ENCODE results near the gene KIAA1958.
"Not testable (repeated sequence)": the region's sequence is repeated elsewhere in the genome, so short reads cannot be mapped to it uniquely, and the experiment has no call there.

KIAA1958 gene

DNA sequence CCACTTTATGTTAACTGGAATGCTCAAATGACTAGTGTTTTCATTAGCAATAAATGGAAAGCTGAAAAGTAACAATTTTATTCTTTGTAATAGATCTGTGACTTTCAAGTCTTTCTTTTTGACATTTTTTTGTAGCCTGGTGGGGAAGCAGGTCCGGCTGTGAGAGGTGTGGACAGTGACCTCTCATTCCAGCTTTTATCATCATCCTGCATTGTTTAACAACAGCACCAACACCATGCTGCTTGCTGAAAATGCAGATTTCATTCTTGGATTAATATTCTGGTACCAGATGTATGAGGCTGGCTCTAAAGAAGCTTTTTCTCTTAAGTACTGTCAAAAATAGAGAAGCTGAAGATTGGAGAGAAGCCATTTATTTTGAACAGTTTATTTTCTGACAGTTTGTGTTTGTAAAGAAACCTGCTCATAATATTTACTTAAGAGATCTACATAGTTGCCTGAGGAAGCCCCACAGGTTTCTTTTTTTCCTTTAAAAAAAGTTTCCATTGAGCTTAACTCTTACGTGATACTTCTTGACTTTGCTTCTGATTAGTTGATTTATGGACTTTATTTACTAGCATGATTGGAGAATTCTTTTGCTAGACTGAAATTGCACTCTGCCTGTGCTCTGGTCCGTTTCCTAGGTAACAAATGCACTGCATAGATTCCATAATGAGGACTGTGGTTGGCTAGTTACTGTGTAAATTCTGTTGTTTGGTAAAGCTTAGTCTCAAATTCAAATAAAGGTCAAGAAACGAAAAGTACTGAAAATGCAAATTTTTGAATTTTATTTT lies 3.4 kb downstream of the KIAA1958 start:
- DNase-seq = no peak

DNA sequence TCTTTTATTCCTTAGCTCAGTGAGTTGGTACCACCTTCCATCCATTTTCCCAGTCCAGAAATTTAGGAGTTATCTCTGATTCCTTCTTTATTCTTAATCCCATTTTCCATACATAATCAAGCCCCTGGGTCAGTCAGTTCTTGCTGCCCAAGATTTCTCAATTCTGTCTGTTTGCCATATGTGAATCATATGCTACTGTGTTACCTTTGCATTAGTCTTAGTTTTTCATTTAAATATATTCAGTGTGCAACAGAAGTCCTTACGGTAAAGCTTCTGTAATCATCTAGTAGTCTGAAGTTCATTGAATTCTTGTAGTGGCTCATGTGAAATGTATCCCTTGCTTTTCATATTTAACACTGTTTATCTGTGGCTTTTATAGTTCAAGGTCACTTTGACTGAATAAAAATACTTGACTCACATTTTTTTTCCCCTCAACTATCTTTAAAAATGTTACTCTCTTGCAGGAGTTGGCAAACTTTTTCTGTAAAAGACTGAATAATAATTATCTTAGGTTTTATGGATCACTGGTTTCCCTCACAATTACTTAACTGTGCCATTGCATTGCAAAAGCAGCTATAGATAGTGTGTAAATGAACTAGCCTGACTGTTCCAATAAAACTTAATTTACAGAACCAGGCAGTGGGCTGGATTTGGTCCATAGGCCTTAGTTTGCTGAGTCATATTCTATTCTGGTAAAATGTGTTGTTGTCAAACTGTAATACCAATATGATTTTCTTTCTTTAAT lies 6.9 kb downstream of the KIAA1958 start:
- DNase-seq (no peak), ATAC-seq (no peak)

More for the DNA sequence above, 3.4 kb downstream of the KIAA1958 start:
- no peak for ATAC-seq

DNA sequence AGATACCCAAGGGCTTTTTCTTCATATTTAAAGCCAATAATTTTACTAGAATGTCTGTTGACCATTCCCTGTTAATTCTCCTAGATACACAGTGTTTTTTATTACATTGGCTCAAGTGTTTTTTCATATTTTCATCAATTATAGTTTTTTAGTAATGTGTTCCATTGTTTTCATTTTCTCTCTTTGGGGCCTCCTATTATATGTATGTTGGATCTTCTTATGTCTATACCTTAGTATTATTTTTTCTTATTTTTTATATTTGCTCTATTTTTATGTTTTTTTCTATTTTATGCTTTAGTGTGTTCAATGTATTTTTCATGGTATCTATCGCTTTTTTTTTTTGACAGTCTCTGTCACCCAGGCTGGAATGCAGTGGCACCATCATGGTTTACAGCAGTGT lies 7.5 kb downstream of the KIAA1958 start:
- no peak for DNase-seq
- ATAC-seq = no peak

DNA sequence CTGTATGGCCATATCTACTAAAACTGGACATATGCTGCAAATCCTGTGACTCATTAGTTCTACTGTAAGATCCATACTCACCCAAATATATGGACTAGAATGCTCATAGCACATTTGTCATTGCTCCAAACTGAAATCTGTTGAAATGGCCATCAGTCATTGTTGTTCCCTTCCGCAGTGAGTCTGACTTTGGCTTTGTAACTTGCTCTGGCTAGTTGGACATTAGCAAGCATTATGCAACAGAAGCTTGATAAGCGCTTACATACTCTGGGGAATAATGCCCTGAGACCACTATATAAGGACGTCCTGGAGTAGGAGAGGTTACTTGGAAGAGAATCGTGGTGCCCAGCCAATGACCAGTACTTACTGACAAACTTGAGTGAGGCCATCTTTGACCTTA lies 9.0 kb downstream of the KIAA1958 start:
- no peak for DNase-seq
- ATAC-seq = no peak

DNA sequence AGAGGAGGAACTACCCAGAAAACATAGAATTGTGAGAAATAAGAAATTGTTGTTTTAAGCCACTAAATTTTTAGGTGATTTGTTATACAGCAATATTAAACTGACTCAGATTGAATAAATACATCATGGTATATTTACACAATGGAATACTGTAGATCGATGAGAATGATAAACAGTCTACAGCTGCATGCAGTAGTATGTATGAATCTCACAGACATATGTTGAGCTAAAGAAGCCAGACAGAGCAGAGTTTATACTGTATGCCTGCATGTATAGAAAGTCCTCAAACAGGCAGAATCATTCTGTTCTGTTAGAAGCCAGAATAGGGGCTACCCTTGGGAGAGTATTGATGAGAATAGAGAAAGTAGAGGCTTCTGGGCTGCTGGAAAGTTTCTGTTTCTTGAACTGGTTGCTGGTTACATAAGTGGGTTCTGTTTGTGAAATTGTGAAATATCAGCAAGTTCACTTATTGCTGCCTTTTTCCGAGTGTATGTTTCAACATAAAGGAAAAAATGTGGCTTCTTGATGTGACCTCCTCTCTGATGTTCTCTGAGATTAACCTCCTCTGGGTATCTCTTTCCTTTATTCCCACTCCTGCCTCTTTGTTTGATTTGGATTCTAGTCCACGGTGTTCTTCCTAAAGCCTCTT lies 9.6 kb downstream of the KIAA1958 start:
- ATAC-seq (no peak), DNase-seq (no peak)

DNA sequence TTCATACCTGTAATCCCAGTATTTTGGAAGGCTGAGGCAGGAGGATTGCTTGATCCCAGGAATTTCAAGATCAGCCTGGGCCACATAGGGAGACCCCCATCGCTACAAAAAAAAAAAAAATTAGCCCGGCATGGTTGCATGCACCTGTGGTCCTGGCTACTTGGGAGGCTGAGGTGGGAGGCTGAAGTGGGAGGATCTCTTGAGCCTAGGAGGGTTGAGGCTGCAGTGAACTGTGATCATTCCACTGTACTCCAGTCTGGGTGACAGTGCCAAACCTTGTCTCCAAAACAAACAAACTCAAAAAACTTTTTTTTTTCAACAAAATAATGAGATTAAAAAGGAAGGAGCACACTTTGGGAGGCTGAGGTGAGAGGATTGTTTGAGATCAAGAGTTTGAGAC lies 14.2 kb downstream of the KIAA1958 start:
- ATAC-seq (no peak), DNase-seq (no peak)

DNA sequence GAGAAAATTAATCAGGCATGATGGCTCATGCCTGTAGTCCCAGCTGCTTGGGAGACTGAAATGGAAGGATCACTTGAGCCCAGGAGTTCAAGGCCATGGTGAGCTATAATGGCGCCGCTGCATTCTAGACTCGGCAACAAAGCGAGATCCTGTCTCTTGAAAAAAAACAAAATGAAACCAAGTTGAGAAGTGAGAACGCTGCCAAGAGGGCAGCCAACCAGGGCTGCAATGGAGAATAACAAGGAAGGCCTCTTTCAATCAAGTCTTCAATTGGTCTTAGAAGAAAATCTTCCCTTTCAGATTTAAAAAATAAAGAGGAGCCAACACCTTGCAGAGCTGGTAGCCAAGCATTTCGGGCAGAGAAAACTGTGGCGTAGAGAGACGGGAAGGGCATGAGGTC lies 14.7 kb downstream of the KIAA1958 start:
- DNase-seq = no peak

DNA sequence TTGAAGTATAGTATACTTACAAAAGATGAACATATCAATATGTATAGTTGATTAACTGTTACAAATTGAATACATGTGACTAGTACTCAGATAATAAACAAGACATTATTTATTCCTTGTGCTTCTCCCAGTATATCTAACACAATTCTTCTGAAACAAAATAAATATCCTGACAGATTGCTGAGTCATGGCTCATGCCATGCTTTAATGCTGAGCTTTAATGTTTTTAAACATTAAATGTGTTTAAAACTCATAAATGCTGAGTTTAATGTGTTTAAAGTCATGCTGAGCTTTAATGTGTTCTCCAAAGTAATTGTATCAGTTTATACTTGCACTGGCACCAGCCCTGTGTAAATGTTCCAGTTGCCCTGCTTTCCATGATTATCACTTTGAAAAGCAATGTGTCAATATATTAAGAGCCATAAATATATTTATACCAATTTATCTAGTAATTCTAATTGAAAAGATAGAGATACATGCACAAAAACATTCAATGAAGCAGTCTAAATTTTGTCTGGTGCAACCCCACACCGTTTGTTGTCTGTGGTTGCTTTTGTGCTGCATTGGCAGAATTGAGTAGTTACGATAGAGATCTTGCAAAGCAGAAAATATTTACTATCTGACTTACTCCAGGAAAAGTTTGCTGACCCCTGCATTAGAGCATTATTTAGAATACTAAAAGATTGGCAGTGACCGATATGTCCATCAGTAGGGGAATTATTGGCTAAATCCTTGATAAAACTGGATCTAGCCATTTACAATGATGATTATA lies 15.7 kb downstream of the KIAA1958 start:
- DNase-seq = no peak
- no peak for ATAC-seq

More for the DNA sequence above, 14.7 kb downstream of the KIAA1958 start:
- ATAC-seq = no peak

DNA sequence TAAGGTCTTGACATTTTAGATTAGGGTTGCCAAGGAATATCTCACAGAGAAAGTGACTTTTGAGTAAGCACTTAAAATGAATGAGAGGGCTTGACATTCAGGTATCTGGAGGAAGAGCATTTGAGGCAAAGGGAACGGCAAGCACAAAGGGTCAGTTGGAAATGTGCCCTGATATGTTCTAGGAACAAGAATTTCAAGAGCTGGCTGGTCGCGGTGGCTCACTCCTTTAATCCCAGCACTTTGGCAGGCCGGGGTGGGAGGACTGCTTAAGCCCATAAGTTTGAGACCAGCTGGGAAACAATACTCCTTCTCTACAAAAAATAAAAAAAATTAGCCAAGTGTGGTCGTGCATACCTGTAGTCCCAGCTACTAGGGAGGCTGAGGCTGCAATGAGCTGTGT lies 16.5 kb downstream of the KIAA1958 start:
- DNase-seq (no peak), ATAC-seq (no peak)

DNA sequence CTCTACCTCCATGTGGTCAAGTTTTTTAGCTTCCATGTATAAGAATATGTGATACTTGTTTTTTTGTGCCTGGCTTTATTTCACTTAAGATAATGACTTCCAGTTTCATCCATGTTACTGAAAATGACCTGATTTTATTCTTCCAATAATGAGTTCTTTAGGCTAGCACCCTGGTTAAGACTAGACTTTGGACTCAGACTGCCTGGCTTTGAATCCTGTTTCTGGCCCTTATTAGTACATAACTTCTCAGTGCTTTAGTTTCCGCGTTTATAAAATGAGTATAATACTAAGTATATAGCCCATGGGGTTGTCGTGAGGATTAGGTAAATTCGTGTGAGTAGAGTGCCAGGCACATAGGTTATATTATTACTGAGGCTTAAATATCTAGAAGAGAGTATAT lies 18.5 kb downstream of the KIAA1958 start:
- ATAC-seq = no peak
- no peak for DNase-seq

DNA sequence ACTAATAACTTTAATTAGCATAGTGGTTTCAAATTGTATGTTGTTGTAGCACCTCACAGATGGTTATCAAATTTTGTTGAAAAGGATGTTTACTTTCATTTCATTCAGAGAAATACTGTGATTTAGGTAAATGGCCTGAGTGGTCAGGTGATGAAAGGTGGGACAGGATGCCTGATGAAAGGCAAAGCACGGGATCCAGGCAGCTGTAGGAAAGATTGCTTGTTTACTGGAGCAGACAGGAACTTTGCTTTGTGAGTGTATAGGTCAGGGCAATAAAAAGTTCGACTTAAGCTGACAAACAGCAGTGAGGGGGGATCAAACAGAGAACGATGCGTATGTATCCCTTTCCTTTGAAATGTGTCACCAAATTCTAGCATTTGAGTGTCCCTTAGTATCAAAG lies 19.0 kb downstream of the KIAA1958 start:
- ATAC-seq = no peak
- no peak for DNase-seq

DNA sequence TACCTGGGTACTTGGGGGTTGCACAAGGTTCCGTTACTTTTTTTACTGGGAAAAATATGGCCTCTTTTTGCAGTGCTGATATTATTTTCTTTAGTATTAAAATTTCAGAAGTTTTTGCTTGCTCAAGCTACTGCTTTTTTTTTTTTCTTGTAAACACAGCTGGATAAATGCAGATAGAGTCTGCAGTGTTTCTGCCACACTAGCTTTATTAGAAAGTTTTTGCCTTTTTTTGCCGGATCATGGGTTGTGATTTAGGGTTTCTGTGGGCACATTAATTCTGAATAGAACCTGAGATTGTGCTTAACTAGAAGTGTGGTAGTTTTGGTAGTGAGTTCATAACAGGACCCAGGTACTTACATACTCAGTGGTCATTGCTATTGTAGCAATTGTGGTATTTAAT lies 19.9 kb downstream of the KIAA1958 start:
- DNase-seq = no peak
- ATAC-seq = no peak

DNA sequence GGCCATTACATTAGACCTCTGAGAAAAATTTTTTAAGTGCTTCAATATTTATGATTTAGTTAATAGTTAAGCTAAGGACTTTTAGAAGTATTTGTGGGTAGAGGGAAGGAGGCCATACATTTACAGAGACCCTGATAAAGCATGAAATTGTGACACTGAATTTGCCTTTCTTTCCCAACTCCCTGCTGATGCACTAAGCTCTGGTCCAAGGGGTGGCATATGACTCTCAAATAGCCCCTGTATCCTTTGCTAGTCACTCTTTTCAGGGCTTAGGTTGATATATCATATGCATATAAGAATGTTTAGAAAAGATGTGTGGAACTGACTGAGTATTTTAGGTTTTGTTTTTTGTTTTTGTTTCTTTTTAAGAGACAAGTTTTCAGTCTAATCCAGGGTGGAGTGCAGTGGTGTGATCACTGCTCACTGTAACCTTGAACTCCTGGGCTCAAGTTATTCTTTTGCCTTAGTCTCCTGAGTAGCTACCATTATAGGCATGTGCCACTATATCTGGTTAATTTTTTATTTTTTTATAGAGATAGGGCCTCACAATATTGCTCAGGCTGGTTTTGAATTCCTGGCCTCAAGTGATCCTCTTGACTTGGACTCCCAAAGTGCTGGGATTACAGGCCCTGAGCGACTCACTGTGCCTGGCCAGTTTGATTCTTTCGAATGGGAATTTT lies 20.5 kb downstream of the KIAA1958 start:
- ATAC-seq (no peak), DNase-seq (no peak)

DNA sequence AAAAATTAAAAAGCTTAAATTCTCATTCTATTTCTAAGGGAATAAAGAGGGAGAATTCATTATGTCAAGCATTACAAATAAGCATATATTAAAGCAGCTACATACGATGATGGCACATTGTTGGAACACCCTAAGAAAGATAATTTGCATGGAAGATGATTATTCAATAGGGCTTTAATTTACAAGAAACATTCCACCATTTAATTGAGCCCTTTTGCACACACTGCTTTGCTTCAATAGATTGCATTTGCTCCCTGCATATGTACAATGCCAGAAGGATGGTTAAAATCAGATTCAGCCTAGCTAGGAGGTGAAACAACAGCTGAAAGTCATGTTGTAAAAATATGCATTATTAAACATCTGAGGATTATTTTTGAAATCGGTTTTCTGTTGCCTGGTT lies 21.8 kb downstream of the KIAA1958 start:
- DNase-seq = no peak
- no peak for ATAC-seq

DNA sequence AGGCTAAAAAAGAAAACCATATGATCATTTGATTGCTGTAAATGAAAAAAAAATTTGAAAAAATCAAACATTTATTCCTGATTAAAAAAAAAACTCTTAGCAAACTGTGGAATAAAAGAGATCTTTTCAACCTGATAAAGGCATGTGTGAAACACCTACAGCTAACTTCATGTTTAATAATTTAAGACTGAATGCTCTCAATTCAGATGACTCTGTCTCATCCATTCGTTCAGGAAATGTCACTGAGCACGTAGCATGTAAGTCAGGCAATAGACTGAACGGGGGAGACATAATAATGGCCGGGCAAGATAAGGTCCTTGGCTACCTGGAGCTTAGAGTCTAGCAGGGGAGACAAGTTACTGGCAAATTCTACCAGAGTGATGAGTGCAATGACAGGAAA lies 25.8 kb downstream of the KIAA1958 start:
- DNase-seq, ATAC-seq: not testable (repeated sequence)

DNA sequence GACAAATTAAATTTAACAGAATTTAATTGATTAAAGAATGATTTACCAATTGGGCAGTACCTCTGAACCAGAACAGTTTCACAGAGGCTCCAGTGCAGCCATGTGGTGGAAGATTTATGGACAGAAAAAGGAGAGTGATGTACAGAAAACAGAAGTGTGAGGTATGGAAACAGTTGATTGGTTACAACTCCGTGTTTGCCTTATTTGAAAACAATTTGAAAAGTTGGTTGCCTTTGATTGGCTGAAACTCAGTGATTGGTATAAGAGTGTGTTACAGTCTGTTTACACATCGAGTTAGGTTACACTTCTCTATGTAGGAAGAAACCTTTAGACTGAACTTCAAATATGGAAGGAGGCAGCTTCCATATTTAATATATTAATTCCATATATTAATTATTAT lies 30.1 kb downstream of the KIAA1958 start:
- DNase-seq = no peak

DNA sequence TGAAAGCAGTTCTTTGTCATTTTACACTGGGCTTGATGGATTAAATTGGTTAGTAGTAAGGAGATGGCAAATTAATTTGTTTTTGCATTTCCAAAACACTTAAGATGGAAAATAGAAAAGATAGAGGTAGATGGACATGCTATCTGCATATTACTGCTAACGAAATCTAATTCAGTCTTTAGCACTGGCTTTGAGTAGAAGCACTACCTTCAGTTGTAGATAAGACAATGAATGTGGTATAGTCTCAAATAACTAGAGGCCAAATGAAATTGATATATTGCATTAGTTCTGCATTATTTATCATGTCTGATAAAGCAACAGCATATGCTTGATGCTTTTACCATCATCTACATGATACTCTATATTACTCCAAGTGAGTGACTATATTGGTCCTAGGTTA lies 33.4 kb downstream of the KIAA1958 start:
- DNase-seq (no peak), ATAC-seq (no peak)

More for the DNA sequence above, 30.1 kb downstream of the KIAA1958 start:
- no peak for ATAC-seq

DNA sequence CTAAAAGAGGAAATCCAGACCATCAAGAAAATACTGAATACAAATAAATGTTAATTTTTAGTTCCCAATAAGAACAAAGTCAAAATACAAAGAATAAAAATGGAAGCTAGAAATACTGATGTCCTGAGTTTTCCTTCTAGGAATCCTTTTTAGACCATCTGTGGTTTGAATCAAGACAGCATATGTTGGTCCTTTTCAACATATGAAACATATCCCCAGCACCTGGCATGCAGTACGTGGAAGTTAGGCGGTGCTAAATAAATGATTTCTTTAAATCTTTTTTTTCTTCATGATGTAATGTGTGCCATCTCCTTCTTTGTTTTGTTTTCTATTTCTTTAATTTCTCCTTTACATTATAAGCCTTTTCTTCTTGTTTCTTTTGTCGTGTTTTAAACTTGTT lies 34.0 kb downstream of the KIAA1958 start:
- ATAC-seq = no peak

DNA sequence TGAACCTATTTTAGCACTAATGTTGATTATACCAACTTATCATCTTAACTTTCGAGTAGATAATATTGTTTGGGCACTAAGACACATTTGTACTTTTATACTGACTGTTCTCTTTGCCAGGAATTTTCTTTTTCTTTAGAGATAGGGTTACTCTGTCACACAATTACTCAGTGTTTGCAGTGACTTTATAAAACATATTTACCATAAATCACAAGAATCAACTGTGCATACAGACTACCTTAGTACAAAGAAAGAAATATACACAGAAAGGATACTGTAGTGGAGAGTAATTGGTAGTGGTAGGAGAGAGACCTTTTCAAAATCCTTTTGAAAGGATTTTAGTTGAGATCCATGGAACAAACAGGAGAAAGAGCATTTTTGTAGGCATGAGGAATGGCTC lies 40.3 kb downstream of the KIAA1958 start:
- ATAC-seq (no peak), DNase-seq (no peak)

More for the DNA sequence above, 34.0 kb downstream of the KIAA1958 start:
- DNase-seq = no peak

DNA sequence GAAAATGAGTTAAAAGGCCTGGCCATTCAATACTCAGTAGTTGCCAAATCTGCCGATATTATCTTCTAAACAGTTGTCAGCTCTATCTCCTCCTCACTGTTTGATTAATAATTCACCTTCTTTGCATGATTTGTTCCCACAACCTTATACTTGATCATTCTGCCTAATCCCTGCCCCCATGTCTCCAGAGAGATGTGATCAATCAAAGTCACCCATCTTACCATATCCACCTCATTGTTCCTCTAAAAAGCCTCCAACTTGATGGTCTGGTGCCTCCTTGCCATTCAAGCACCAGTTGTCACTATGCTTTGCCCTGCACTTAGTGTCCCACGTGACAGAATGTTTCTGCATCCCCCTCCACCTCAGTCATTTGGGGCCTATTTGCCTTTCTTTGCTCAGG lies 41.3 kb downstream of the KIAA1958 start:
- DNase-seq (no peak), ATAC-seq (no peak)

DNA sequence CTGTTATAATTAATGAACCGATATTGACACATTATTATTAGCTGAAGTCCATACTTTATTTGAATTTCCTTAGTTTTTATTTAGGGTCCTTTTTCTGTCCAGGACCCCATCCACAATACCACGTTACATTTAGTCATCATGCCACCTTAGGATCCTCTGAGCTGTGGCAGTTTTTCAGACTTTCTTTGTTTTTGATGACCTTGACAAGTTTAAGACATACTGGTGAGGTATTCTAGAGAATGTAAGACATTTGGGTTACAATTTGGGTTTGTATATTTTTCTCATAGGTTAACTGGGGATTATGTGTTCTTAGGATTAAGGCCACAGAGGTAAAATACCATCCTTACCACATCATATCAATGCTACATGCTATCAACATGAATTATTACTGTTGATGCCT lies 42.7 kb downstream of the KIAA1958 start:
- no peak for DNase-seq

DNA sequence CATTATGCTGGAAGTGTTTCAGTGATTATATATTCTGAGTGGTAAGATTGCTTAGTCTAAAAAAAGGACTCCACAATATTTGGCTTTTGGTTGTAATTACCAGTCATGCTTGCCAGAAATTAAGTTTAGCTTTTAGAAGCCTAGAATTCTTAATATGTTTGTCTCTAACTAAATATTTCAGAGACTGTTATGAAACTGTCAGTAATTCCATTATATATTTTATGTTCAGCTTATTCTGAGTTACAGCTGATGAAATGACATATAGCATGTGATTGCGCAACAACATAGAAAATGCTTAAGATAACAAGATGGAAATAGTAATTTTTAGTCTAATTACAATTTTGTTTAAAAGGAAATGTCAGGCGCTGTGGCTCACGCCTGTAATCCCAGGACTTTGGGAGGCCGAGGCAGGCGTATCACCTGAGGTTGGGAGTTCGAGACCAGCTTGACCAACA lies 44.2 kb downstream of the KIAA1958 start:
- ATAC-seq (no peak), DNase-seq (no peak)

More for the DNA sequence above, 42.7 kb downstream of the KIAA1958 start:
- ATAC-seq = no peak

Data from stimulated activated naive CD8-positive, alpha-beta T cell treated with anti-CD3 and anti-CD28 coated beads, Interleukin-15, Interleukin-2, amounts not matched to agents 100 U/mL and 50 U/mL, for 24 hours (primary cell).